GM19193 (cell line): ENCODE results near the gene PCDHGB5.
"Not testable (repeated sequence)": the region's sequence is repeated elsewhere in the genome, so short reads cannot be mapped to it uniquely, and the experiment has no call there.

ENCODE experiments used
- POLR2A ChIP-seq: IDR thresholded peaks from 4 replicates; pipeline ENCODE4 v1.6.1; 2011; ENCODE audit not compliant: insufficient read depth, insufficient read length; ENCODE audit errors: extremely low read depth

PCDHGB5 gene

DNA sequence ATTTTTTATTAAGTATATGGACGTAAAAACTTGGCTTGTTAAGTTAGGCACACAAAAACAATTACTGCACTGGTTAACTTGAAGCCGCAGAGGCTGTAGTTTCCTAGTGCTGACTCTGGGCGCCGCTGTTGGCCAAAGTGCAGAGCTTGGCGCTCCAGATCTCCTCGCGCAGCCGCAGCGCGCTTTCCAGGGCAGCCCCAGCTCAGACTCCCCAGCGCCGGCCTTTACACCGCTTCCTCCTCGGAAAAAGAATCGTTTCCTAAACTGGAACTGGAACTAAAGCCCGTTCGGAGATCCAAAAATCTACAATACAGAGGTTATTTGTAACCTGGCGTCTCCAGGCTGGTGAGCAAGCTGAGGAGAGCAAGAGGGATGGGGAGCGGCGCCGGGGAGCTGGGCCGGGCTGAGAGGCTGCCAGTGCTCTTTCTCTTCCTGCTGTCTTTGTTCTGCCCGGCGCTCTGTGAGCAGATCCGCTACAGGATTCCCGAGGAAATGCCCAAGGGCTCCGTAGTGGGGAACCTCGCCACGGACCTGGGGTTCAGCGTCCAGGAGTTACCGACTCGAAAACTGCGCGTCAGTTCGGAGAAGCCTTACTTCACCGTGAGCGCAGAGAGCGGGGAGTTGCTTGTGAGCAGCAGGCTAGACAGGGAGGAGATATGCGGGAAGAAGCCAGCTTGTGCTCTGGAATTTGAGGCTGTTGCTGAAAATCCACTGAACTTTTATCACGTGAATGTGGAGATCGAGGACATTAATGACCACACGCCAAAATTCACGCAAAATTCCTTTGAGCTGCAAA, at the start of gene PCDHGB5:
PCDHGB5 (plus strand) TSS at position 192 of the 796 bp plus-strand sequence; CDS start at position 373, 181 bp downstream.
- not testable (repeated sequence) for TF ChIP-seq POLR2A

- no peak for TF ChIP-seq POLR2A
These were observed 47.7 kb upstream of the PCDHGB5 start, which contains the start of gene PCDHGB1 for GRCh38 chr5:141349917-141350619. Gene PCDHGB1, plus strand, starts transcription at chr5:141350099. Its CDS starts 162 bp downstream, at chr5:141350261.

- TF ChIP-seq POLR2A, result no peak
These were observed 46.2 kb upstream of the PCDHGB5 start for GRCh38 chr5:141351591-141351990.

DNA sequence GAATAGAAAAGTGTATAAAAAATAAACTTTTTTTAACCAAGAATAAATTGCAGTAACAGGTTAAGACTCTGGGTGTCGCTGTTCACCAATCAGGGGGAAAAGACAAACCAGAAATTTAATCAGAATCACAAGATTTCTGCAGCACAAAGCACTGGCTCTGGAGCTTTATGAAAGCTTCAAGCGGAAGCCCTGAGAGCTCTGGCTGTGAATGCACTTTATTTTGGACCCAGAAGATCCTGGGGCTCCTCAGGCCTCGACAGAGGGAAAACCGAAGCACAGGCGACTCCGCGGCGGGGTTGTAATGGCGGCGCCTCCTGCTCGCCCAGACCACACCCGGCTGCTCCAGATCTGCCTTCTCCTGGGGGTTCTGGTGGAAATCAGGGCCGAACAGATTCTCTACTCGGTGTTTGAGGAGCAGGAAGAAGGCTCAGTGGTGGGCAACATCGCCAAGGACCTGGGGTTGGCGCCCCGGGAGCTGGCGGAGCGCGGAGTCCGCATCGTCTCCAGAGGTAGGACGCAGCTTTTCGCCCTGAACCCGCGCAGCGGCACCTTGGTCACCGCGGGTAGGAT, 42.8 kb upstream of the PCDHGB5 start, which contains the start of gene PCDHGA4:
PCDHGA4 (plus strand) TSS at position 122 of the 570 bp plus-strand sequence; CDS start at position 209, 87 bp downstream.
- TF ChIP-seq POLR2A, result no peak

DNA sequence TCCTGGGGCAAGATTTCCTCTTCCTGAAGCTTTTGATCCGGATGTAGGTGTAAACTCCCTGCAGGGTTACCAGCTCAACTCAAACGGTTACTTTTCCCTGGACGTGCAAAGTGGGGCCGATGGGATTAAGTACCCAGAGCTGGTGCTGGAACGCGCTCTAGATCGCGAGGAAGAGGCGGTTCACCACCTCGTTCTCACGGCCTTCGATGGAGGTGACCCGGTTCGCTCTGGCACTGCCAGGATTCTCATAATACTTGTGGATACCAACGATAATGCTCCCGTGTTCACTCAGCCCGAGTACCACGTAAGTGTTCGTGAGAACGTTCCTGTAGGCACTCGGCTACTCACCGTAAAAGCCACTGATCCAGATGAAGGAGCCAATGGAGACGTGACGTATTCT, 42.1 kb upstream of the PCDHGB5 start:
- TF ChIP-seq POLR2A, result no peak

GRCh38 chr5:141356133-141356532, 41.6 kb upstream of the PCDHGB5 start:
- TF ChIP-seq POLR2A, result no peak

DNA sequence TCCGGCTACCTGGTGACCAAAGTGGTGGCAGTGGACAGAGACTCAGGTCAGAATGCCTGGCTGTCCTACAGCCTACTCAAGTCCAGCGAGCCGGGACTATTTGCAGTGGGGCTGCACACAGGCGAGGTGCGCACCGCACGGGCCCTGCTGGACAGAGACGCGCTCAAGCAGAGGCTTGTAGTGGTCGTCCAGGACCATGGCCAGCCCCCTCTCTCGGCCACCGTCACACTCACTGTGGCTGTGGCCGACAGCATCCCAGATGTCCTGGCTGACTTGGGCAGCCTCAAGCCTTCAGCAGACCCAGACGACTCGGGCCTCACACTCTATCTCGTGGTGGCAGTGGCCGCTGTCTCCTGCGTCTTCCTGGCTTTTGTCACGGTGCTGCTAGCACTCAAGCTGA, 40.8 kb upstream of the PCDHGB5 start:
- no peak for TF ChIP-seq POLR2A

DNA sequence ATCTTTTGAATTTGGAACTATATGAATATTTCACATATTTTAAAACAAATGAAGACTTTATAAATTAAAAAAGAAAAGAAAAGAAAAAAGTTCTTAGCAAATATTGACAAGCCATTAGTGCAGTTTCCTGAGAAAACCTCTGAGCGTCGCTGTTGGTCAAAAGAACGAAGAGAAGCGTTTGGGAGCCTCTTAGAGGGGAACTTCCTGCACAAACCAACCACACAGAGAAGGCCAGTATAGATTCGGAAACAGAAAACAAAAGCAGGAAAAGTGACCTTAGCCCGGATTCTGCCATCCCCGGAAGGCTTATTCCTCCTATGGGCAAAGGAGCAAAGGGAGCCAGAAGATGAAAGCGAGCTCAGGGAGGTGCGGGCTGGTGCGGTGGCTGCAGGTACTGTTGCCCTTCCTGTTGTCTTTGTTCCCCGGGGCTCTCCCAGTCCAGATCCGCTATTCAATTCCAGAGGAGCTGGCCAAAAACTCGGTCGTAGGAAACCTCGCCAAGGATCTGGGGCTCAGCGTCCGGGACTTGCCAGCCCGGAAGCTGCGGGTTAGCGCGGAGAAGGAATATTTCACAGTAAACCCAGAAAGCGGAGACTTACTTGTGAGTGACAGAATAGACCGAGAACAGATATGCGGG, 37.8 kb upstream of the PCDHGB5 start, which contains the start of gene PCDHGB2:
PCDHGB2 (plus strand) TSS at position 205 of the 637 bp plus-strand sequence; CDS start at position 347, 142 bp downstream.
- no peak for TF ChIP-seq POLR2A

GRCh38 chr5:141360685-141361084, 37.1 kb upstream of the PCDHGB5 start:
- no peak for TF ChIP-seq POLR2A

GRCh38 chr5:141362719-141363118, 35.0 kb upstream of the PCDHGB5 start:
- no peak for TF ChIP-seq POLR2A

DNA sequence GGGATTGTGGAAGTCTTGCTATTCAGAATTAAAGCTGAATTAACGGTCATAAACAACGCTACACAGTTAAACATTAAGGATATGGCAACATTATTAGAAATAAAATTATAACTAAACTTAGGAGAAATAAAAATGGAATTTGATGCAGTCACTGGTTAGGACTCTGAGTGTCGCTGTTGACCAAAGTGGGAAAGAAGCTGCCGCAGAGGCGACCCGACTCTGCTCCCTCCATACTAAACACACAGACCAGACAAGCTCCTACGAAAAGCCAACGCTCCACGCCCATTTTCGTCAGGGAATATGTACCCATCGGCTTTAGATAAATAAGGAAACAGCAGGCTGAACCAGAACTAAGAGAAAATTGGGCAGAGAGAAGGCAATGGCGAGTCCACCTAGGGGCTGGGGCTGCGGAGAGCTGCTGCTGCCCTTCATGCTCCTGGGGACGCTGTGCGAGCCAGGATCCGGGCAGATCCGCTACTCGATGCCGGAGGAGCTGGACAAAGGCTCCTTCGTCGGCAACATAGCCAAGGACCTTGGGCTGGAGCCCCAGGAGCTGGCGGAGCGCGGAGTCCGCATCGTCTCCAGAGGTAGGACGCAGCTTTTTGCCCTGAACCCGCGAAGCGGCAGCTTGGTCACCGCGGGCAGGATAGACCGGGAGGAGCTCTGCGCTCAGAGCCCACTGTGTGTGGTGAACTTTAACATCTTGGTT, 33.6 kb upstream of the PCDHGB5 start, which contains the start of gene PCDHGA5:
PCDHGA5 (plus strand) TSS at position 211 of the 709 bp plus-strand sequence; CDS start at position 380, 169 bp downstream.
- TF ChIP-seq POLR2A, result no peak

DNA sequence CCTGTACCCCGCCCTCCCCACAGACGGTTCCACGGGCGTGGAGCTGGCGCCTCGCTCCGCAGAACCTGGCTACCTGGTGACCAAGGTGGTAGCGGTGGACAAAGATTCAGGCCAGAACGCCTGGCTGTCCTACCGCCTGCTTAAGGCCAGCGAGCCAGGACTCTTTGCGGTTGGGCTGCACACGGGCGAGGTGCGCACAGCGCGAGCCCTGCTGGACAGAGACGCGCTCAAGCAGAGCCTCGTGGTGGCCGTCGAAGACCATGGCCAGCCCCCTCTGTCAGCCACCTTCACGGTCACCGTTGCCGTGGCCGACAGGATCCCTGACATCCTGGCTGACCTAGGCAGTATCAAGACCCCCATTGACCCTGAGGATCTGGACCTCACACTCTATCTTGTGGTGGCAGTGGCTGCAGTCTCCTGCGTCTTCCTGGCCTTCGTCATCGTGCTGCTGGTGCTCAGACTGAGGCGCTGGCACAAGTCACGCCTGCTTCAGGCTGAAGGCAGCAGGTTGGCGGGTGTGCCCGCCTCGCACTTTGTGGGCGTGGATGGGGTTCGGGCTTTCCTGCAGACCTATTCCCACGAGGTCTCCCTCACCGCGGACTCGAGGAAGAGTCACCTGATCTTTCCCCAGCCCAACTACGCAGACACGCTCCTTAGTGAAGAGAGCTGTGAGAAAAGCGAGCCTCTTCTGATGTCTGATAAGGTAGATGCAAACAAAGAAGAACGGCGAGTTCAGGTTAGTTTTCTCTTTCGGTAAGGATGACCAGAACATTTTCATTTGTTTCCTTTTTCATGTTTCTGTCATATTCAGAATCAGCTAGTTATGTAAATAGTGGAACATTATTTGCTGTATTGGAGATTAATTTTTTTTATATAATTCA, 31.5 kb upstream of the PCDHGB5 start:
- TF ChIP-seq POLR2A, result no peak
